ENCODE measurements around the gene CELF4.

Gene CELF4

DNA sequence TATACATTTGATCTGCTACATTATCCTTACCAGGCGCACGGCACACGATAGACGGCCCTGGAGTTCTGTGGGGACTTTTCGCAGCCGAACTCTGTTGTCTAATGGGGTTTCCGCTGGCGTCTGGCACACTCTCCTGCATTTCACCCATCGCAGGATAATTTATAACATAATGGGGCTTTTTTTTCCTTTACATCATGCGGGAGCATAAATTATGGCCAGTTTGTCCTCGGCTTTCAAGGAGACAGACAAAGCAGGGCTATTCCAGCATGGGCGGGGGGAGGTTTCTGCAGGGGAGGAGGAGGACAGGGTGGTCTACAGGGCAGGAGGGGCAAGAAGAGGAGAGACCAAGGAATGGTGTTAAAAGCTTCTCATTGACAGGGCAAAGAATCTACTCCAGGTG lies 279.8 kb downstream of the CELF4 start:
- no peak for DNase-seq (ENCODE audit: low read depth in 2 of 2)

GRCh38 chr18:37284260-37284659 lies 281.3 kb downstream of the CELF4 start:
- no peak for DNase-seq (ENCODE audit: low read depth in 2 of 2)

- DNase-seq (ENCODE audit: low read depth in 2 of 2), result no peak
Observed at GRCh38 chr18:37282386-37283037, 283.1 kb downstream of the CELF4 start.

GRCh38 chr18:37280701-37281393 lies 284.8 kb downstream of the CELF4 start:
- no peak for DNase-seq (ENCODE audit: low read depth in 2 of 2)

DNA sequence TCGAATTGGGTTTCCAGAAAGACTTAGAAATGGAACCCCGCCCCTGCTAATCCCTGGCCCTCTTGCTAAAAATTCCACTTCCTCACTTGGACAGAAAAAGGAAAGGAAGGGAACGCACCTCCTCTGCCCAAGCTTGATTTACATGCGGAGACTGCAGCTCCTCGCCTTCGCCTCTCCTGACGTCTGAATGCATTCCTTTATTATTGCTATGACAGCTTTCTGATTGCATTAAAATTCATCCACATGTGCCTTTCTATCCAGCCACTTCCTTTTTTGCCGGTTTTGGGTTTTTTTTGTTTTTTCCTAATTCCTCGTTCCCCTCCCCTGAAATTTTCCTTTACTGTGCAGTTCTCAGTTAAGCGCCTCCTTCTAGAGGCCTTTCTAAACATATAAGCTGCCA lies 287.8 kb downstream of the CELF4 start:
- DNase-seq (ENCODE audit: low read depth in 2 of 2), result no peak

- no peak for DNase-seq (ENCODE audit: low read depth in 2 of 2)
Observed at GRCh38 chr18:37276111-37276890, 289.3 kb downstream of the CELF4 start.

- no peak for DNase-seq (ENCODE audit: low read depth in 2 of 2)
Observed at GRCh38 chr18:37275237-37275741, 290.3 kb downstream of the CELF4 start.

DNA sequence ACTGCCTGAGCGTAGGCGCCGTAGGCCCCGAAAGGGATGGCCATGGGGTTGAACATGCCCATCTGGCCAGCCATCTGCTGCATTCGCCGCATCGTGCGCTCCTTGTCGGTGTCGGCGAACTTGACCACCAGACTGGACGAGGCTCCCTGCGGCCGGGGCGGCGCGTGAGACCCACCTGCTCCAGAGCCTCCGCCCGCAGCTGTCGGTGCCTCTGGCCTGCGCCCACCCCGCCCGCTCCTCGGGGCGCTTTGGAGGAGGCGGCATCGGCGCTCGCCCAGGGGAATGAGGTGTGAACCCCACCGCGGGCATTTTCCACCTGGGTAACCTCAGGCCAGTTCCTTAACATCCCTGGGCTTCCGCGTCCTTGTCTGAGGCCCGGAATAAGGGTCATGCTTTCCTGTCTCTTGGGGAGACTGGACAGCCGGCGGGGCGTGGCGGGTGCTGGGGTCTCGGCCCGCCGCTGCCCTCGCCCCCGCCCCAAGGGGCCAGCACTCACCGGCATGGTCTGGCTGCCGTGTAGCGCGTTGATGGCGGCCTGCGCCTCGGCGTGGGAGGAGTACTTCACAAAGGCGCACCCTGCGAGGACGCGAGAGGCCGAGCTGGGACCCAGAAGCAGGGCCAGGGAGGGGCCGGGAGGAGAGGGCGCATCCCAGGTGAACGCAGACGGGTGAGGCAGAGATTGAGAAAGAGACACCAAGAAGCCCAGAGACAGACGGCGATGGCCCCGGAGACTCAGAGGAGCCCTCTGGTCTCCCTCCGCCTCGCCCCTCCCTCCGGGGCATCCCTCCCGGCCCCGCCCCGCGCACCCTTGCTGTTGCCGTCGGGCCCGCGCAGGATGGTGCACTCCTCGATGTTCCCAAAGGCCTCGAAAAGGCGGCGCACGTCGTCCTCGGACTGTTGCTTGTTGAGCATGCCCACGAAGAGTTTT lies 291.0 kb downstream of the CELF4 start:
- no peak for DNase-seq (ENCODE audit: low read depth in 2 of 2)

- no peak for DNase-seq (ENCODE audit: low read depth in 2 of 2)
Observed at GRCh38 chr18:37272841-37273240, 292.8 kb downstream of the CELF4 start.

DNA sequence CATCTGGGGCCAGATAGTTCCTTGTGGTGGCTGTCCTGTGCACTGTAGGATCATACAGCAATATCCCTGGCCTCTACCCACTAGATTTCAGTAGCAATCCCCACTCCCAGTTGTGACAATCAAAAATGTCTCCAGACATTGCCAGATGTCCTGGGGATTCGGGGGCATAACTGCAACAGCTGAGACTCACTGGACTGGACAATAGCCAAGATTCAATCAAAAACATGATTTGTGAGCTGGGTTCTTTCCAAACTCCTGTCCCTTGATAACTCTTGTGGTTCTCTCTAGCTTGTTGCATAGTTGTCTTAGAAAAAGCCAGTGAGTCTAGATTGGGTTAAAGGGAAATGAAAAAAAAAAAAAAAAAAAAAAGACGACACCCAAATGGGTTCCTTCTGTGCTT lies 293.4 kb downstream of the CELF4 start:
- no peak for DNase-seq (ENCODE audit: low read depth in 2 of 2)

DNA sequence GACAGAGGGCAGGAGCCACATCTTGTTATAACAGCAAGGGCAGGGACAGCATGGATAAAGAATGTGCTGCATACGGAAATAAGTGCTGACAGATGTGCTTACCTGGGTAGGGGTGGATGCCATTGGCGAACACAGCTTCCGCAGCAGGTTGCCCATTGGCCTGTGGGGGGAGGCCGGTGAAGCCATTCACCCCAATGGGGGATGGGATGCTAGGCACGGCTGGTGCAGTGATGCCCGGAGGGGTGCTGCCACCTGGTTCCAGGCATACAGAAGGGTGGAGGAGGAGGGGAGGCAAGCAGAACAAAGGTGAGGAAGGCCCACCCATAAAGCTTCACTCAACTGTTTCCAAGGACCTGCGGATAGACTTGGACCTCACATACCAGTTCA lies 294.9 kb downstream of the CELF4 start:
- no peak for DNase-seq (ENCODE audit: low read depth in 2 of 2)

DNA sequence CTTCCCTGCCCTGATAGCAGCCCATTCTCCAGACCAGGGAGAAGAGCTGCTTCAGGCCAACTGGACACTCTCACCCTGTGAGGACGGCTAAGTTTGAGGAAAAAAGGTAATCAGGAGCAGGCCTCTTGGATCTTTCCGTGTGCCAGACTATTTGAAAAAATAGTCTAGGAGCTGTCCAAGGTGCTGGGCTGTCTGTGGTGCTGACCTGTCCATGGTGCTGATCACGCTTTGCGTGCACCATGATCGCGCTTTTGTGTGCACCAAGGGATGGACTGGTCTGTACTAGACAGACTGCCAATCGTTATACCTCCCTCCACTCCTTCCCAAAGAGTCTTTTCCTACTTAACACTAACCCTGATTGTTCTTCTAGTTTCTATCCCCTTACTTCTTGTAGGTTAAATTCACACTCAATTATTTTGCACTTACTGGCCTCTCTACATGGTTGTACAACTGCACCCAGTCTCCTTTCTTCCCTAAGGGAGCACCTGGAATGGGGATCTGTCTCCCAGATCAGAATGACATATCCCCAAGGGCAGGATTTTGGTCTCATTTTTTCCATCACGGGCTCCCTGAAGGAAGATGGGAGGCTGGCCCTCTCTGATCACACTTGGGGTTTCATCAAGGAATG lies 295.4 kb downstream of the CELF4 start:
- no peak for DNase-seq (ENCODE audit: low read depth in 2 of 2)

GRCh38 chr18:37266290-37266689 lies 299.3 kb downstream of the CELF4 start:
- no peak for DNase-seq (ENCODE audit: low read depth in 2 of 2)

- no peak for DNase-seq (ENCODE audit: low read depth in 2 of 2)
Observed at GRCh38 chr18:37265382-37265781, 300.2 kb downstream of the CELF4 start.

DNA sequence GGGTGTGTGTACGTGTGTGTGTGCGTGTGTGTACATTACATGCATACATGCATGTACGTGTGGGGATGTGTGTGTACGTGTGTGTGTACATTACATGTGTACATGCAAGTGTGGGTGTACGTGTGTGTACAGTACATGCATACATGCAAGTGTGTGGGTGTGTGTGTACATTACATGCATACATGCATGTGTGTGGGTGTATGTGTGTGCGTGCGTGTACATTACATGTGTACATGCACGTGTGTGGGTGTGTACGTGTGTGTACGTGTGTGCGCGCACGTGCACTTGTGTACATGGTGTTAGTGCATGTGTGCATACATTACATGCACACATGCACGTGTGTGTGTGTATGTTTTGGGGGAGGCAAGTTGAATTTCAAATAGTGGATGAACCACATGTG lies 300.6 kb downstream of the CELF4 start:
- DNase-seq (ENCODE audit: low read depth in 2 of 2), result no peak

DNA sequence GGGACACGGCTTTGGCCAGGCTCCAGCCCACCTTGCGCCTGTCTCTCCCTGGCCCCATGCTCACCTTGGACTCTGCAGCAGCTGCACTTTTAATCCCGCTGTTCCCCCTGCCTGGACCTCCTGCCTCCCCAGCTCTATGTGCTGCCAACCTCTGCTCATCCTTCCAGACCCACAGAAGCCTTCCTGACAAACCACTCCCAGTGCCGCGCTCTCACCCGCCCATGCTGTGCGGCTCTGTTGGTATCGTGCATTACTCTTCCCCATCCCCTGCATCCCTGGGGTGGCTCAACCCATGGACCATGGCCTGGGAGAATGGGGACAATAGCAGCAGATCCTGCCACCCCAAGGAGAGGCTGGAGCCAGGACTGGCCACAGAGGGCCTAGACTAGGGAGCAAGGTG lies 303.6 kb downstream of the CELF4 start:
- DNase-seq (ENCODE audit: low read depth in 2 of 2), result no peak

GRCh38 chr18:37261246-37261840 lies 304.3 kb downstream of the CELF4 start:
- no peak for DNase-seq (ENCODE audit: low read depth in 2 of 2)

DNA sequence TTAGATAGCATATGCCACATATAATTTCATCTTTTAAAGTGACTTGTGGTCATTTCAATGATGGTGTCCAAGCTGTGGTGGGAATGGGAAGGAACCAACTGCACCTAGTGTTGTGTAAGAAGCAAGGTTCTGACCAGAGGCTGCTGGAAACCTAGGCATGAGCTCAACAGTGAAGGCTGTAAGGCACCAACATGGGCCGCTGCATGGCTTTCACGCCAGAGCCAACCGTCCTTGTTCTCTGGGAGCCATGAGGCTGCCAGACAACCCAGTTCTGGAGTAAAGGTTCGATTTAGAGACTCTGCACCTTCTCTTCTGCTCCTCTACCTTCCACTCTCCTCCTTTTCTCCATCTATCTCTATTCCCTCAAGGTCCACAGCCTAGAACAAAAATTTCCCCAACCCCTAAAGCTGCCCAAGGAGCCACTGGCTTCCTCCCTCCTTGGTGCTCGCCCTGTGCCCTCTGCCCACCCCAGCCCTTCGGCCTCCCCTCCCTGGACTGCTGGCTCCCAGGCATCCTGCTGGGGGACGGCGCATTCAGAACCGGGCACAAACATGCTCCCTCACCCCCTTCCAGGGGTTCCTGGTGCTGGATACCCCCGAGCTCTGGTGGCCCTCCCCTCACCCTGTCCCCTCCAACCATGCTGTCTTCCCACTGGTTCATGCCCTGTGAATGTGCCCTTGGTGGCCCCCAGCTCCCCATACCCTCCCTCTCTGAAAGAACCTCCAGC lies 305.1 kb downstream of the CELF4 start:
- DNase-seq (ENCODE audit: low read depth in 2 of 2), result no peak

DNA sequence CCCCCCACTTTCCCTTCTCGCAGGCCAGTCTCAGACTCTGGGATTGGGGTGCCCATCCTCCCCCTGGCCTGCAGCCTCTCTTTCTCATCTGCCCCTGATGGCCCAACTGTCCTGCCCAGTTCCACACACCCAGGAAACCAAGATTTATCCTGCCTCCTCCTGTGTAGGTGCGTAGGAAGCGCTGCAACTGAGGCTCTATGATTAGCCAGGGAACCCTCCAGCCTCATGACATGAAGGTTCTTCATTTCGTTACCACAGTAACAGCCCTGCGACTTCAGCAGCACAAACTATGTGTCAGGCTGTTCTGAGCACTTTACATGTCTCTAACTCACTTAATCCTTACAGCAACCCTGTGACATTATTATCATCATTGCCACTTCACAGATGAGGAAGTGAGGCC lies 305.9 kb downstream of the CELF4 start:
- no peak for DNase-seq (ENCODE audit: low read depth in 2 of 2)

DNA sequence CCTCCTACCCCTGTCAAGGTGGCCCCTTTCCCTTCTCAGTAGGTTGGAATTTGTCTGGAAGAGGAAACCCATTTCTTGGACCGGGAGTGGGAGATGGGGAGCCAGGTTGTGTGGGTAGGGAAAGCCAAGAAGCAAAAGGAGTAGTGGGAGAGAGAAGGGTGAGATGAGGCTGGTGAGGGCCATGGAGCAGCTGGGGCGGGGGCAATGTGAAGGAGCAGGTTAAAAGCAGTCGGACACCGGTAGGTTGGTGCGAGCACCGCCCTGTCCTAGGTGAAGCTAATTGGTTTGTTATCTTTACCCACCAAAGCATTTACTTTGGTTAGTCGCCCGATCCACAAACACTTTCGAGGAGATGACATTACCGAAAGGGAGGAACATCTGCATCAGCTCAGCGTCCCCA lies 306.8 kb downstream of the CELF4 start:
- no peak for DNase-seq (ENCODE audit: low read depth in 2 of 2)
